Aorta (tissue), 5 donors: ENCODE results near the gene SMPD1. TPM values are rescaled to one million over a fixed set of nuclear protein-coding genes. Genes with fewer than 3 reads are reported as not detected.

Source experiments
- ATAC-seq: fragments of 200-7000 bp; cut with Tn5 transposase; one replicate; pipeline ENCODE4 v1.9.1; 2022; ENCODE audit warnings: moderate library complexity; ENCODE audit not compliant: low FRiP score
- DNase-seq, 2 donors: peaks; one replicate each; pipeline ENCODE4 v3.0.0-alpha.2; 2020
- H3K27ac ChIP-seq, 2 donors: one replicate each; pipeline ENCODE4 v1.5.1; 2013; ENCODE audit warnings: low read length in 2 of 2, mild to moderate bottlenecking in 2 of 2, moderate library complexity in 2 of 2, control low read depth in 1 of 2, inconsistent platforms in 1 of 2, low read depth in 1 of 2
- H3K27me3 ChIP-seq, 2 donors: one replicate each; pipeline ENCODE4 v1.6.1; 2013; ENCODE audit warnings: control low read depth in 1 of 2, low read length in 1 of 2, mild to moderate bottlenecking in 1 of 2, moderate library complexity in 1 of 2; ENCODE audit not compliant: insufficient read depth in 2 of 2, control insufficient read depth in 1 of 2
- H3K36me3 ChIP-seq, 2 donors: one replicate each; pipeline ENCODE4 v1.6.1; 2013; ENCODE audit warnings: control low read depth in 1 of 2, low read length in 1 of 2, mild to moderate bottlenecking in 1 of 2; ENCODE audit not compliant: insufficient read depth in 2 of 2, control insufficient read depth in 1 of 2
- H3K4me1 ChIP-seq, 2 donors: one replicate each; pipeline ENCODE4 v1.6.1; 2013; ENCODE audit warnings: low read length in 2 of 2, control low read depth in 1 of 2, mild to moderate bottlenecking in 1 of 2, moderate library complexity in 1 of 2; ENCODE audit not compliant: insufficient read depth in 2 of 2, control insufficient read depth in 1 of 2
- H3K4me3 ChIP-seq, 2 donors: one replicate each; pipeline ENCODE4 v1.5.1; 2013; ENCODE audit warnings: low read length in 2 of 2, control low read depth in 1 of 2, mild to moderate bottlenecking in 1 of 2
- H3K9me3 ChIP-seq: one replicate; pipeline ENCODE4 v1.6.1; 2013; ENCODE audit warnings: mild to moderate bottlenecking, low read length; ENCODE audit not compliant: control insufficient read depth
- WGBS, 2 donors: extraction: QIAGEN DNeasy Blood & Tissue Kit; methylation state at CpG; one replicate each; pipeline ENCODE4 v1.1.7; 2013; 5-methylcytosine and 5-hydroxymethylcytosine counted together
- intact Hi-C, 2 donors: fragments of 100-400 bp; cut with DNase I; formaldehyde crosslinking; loops; one replicate each; pipeline versions ENCODE4 v1.14.2 to v1.15.0; 2022
- polyA plus RNA-seq, 2 donors: library from polyadenylated mRNA; stranded (reverse); fragments of 200-250 nt; gene quantifications; one replicate each; pipeline ENCODE4 v1.2.3, GENCODE V29; 2013
- total RNA-seq, 2 donors: library from RNA; stranded (reverse); fragmentation: NEBNext Ultra II Directional; extraction: Animal tissue kit (Norgen Biotek cat#: 25700); gene quantifications; one replicate each; pipeline ENCODE4 v1.2.1, GENCODE V29; 2021
- donor health status: healthy with polysubstance abuse.
- donor health status: Bipolar disorder and iron deficiency.
- donor health status: DM: no; HTN: no; CAD: no.
- donor health status: DM: no; HTN: no; CAD: no.
- donor health status: DM: yes; HTN: yes; CAD: no.

The SMPD1 gene
- total and polyA plus RNA-seq, 4 donors: 10.0 to 45.5 (median 34.8) TPM

GRCh38 chr11:6403539-6403938, 13.3 kb downstream of the SMPD1 start:
- H3K4me1 ChIP-seq: no peaks in the 10 kb centered on the region
- H3K4me3 ChIP-seq: no peak overlapping the region
- H3K27me3 ChIP-seq: no peaks in the 10 kb centered on the region
- WGBS, 2 donors: 92% methylated on average over 8 of the region's 8 CpGs
- DNase-seq (peak in 1 of 2 donors; percentile 72), ATAC-seq (no peak)
- no peak overlapping the region for H3K27ac ChIP-seq
- peaks cover 0 to 4% of the 10 kb centered on the region in 2 donors for H3K36me3 ChIP-seq
- intact Hi-C loops: no loop called here
- no peaks in the 10 kb centered on the region for H3K9me3 ChIP-seq

- intact Hi-C loops: no loop called here
- WGBS, 2 donors: 65 to 70% methylated on average over 16 of the region's 16 CpGs
- Histone ChIP-seq H3K27me3 (no peaks in the 10 kb centered on the region), H3K9me3 (no peaks in the 10 kb centered on the region), H3K4me1 (no peaks in the 10 kb centered on the region), H3K36me3 (peaks cover 0 to 4% of the 10 kb centered on the region in 2 donors), H3K4me3 (no peak overlapping the region), H3K27ac (no peak overlapping the region)
- no peak for DNase-seq
- ATAC-seq: no peak
These were observed 14.2 kb downstream of the SMPD1 start for GRCh38 chr11:6404342-6405051.

- H3K27ac ChIP-seq: no peak overlapping the region
- no peaks in the 10 kb centered on the region for H3K9me3 ChIP-seq
- H3K4me1 ChIP-seq: no peaks in the 10 kb centered on the region
- intact Hi-C loops: no loop called here
- peak; percentile 5 for ATAC-seq
- no peak for DNase-seq
- 50 to 59% methylated on average over 13 of the region's 13 CpGs for WGBS, 2 donors
- H3K36me3 ChIP-seq: peaks cover 0 to 4% of the 10 kb centered on the region in 2 donors
- no peaks in the 10 kb centered on the region for H3K27me3 ChIP-seq
- no peak overlapping the region for H3K4me3 ChIP-seq
These were observed 14.9 kb downstream of the SMPD1 start for GRCh38 chr11:6405052-6405667.

GRCh38 chr11:6405846-6406245, 15.6 kb downstream of the SMPD1 start:
- no peak for ATAC-seq

GRCh38 chr11:6406370-6406769, 16.1 kb downstream of the SMPD1 start:
- Histone ChIP-seq H3K4me1 (no peaks in the 10 kb centered on the region), H3K4me3 (no peak overlapping the region), H3K9me3 (no peaks in the 10 kb centered on the region), H3K27me3 (no peaks in the 10 kb centered on the region), H3K36me3 (peaks cover 0 to 4% of the 10 kb centered on the region in 2 donors), H3K27ac (no peak overlapping the region)
- ATAC-seq (no peak), DNase-seq (no peak)
- 55 to 58% methylated on average over 2 of the region's 2 CpGs for WGBS, 2 donors
- intact Hi-C loops: no loop called here

More at GRCh38 chr11:6405846-6406245, 15.6 kb downstream of the SMPD1 start:
- 87 to 92% methylated on average over 6 of the region's 6 CpGs for WGBS, 2 donors
- Histone ChIP-seq H3K4me1 (no peaks in the 10 kb centered on the region), H3K36me3 (peaks cover 0 to 4% of the 10 kb centered on the region in 2 donors), H3K4me3 (no peak overlapping the region), H3K9me3 (no peaks in the 10 kb centered on the region), H3K27me3 (no peaks in the 10 kb centered on the region), H3K27ac (no peak overlapping the region)
- intact Hi-C loops: no loop called here
- no peak for DNase-seq

- Histone ChIP-seq H3K9me3 (no peaks in the 10 kb centered on the region), H3K27me3 (no peaks in the 10 kb centered on the region), H3K4me1 (no peaks in the 10 kb centered on the region), H3K4me3 (no peak overlapping the region), H3K27ac (no peak overlapping the region), H3K36me3 (peaks cover 0 to 2% of the 10 kb centered on the region in 2 donors)
- intact Hi-C loops: no loop called here
- 93 to 95% methylated on average over 23 of the region's 23 CpGs for WGBS, 2 donors
- ATAC-seq: no peak
- no peak for DNase-seq
These were observed 20.6 kb downstream of the SMPD1 start for GRCh38 chr11:6410695-6411430.

GRCh38 chr11:6411594-6412031, 21.3 kb downstream of the SMPD1 start:
- ATAC-seq (no peak), DNase-seq (no peak)
- Histone ChIP-seq H3K4me1 (no peaks in the 10 kb centered on the region), H3K27ac (no peak overlapping the region), H3K27me3 (no peaks in the 10 kb centered on the region), H3K36me3 (peaks cover 0 to 2% of the 10 kb centered on the region in 2 donors), H3K9me3 (no peaks in the 10 kb centered on the region), H3K4me3 (no peak overlapping the region)
- intact Hi-C loops: no loop called here
- 85 to 86% methylated on average over 10 of the region's 10 CpGs for WGBS, 2 donors

GRCh38 chr11:6413791-6414201, 23.5 kb downstream of the SMPD1 start:
- WGBS, 2 donors: 80 to 84% methylated on average over 12 of the region's 12 CpGs
- no peaks in the 10 kb centered on the region for H3K27me3 ChIP-seq
- ATAC-seq: no peak
- peaks cover 0 to 2% of the 10 kb centered on the region in 2 donors for H3K36me3 ChIP-seq
- DNase-seq: no peak
- no peaks in the 10 kb centered on the region for H3K9me3 ChIP-seq
- H3K4me3 ChIP-seq: no peak overlapping the region
- no peak overlapping the region for H3K27ac ChIP-seq
- intact Hi-C loops: no loop called here
- no peaks in the 10 kb centered on the region for H3K4me1 ChIP-seq
